HG03280 (cell line): ENCODE data around the gene PDS5B.
"Not testable (repeated sequence)": the region's sequence is repeated elsewhere in the genome, so short reads cannot be mapped to it uniquely, and the experiment has no call there.

Experiments used
- ATAC-seq: cut with Tn5 transposase; IDR thresholded peaks from one replicate; pipeline ENCODE4 v1.9.1; 2021; ENCODE audit warnings: mild to moderate bottlenecking, moderate library complexity; ENCODE audit not compliant: unreplicated experiment

Gene PDS5B

GRCh38 chr13:32783067-32783466, 196.8 kb downstream of the PDS5B start:
- ATAC-seq: no peak

GRCh38 chr13:32790731-32791130, 204.5 kb downstream of the PDS5B start:
- ATAC-seq: no peak

- no peak for ATAC-seq
Measured at GRCh38 chr13:32791545-32792172, 205.4 kb downstream of the PDS5B start.

- ATAC-seq: no peak
Measured at GRCh38 chr13:32796754-32797153, 210.5 kb downstream of the PDS5B start.

- no peak for ATAC-seq
Measured at GRCh38 chr13:32802159-32802558, 215.9 kb downstream of the PDS5B start.

- no peak for ATAC-seq
Measured at GRCh38 chr13:32804673-32805230, 218.5 kb downstream of the PDS5B start.

GRCh38 chr13:32811297-32811800, 225.1 kb downstream of the PDS5B start:
- no peak for ATAC-seq

- no peak for ATAC-seq
Measured at GRCh38 chr13:32821149-32821688, 235.0 kb downstream of the PDS5B start.

- no peak for ATAC-seq
Measured at GRCh38 chr13:32822771-32823170, 236.5 kb downstream of the PDS5B start.

GRCh38 chr13:32823597-32823996, 237.3 kb downstream of the PDS5B start:
- no peak for ATAC-seq

GRCh38 chr13:32824061-32824460, 237.8 kb downstream of the PDS5B start:
- ATAC-seq: no peak

- no peak for ATAC-seq
Measured at GRCh38 chr13:32824675-32825074, 238.4 kb downstream of the PDS5B start.

GRCh38 chr13:32825481-32825880, 239.2 kb downstream of the PDS5B start:
- no peak for ATAC-seq

GRCh38 chr13:32826372-32826771, 240.1 kb downstream of the PDS5B start:
- not testable (repeated sequence) for ATAC-seq
